OCI-LY7 (cell line): ENCODE data around the gene ICAM2.

ENCODE experiments used
- EZH2phosphoT487 ChIP-seq: fragments of 200-600 bp; sonication (generic); IDR thresholded peaks from 2 replicates; pipeline ENCODE4 v1.6.1; 2018; ENCODE audit warnings: low read depth, borderline replicate concordance, mild to moderate bottlenecking, mixed run types, antibody characterized with exemption, low read length, moderate library complexity, mixed read lengths
- TF ChIP-seq, protein P1 (sequence below): fragments of 200-600 bp; sonication (generic); conservative IDR thresholded peaks from 2 replicates; pipeline ENCODE4 v1.5.1; 2014; ENCODE audit warnings: mild to moderate bottlenecking, antibody characterized with exemption, low read length, moderate library complexity, mixed read lengths

DNA sequence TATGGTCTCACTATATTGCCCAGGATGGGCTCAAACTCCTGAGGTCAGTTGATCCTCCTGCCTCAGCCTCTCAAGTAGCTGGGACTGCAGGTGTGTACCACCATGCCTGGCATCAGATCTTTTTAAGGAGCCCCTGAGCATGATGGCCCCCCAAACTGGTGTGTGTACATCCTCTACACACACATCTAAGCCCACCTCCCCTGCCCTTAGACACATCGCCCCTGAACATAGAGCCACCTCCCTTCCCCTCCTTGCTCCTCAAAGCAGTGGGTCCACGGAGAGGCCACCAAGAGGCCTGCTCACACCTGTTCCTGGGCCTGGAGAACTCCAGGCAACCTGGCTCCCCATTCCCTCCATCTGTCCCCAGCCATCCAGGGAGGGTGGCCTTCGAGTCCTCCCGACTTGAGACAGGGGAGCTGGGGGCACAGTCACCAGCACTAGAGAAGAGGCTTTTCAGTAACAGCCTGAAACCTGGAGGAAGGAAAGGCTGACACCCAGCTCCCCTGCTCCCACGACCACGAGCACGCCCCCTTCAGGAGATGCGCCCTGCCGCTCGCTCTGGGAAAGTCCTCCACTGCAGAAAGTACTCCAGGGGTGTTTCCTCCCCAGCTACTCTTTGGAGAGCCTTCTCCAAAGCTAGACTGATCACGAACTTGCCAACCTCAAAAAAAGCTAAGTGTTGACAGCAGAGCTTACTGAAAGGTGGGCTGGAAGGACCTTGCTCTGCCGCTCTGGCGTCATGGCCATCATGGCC lies 34.9 kb downstream of the ICAM2 start:
- TF ChIP-seq EZH2phosphoT487, result no peak
- TF ChIP-seq, protein P1, sequence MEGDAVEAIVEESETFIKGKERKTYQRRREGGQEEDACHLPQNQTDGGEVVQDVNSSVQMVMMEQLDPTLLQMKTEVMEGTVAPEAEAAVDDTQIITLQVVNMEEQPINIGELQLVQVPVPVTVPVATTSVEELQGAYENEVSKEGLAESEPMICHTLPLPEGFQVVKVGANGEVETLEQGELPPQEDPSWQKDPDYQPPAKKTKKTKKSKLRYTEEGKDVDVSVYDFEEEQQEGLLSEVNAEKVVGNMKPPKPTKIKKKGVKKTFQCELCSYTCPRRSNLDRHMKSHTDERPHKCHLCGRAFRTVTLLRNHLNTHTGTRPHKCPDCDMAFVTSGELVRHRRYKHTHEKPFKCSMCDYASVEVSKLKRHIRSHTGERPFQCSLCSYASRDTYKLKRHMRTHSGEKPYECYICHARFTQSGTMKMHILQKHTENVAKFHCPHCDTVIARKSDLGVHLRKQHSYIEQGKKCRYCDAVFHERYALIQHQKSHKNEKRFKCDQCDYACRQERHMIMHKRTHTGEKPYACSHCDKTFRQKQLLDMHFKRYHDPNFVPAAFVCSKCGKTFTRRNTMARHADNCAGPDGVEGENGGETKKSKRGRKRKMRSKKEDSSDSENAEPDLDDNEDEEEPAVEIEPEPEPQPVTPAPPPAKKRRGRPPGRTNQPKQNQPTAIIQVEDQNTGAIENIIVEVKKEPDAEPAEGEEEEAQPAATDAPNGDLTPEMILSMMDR, result peak; percentile 41; the same call in 1 of the 2 replicates
